ENCODE data around the gene IRF6.

Gene IRF6

DNA sequence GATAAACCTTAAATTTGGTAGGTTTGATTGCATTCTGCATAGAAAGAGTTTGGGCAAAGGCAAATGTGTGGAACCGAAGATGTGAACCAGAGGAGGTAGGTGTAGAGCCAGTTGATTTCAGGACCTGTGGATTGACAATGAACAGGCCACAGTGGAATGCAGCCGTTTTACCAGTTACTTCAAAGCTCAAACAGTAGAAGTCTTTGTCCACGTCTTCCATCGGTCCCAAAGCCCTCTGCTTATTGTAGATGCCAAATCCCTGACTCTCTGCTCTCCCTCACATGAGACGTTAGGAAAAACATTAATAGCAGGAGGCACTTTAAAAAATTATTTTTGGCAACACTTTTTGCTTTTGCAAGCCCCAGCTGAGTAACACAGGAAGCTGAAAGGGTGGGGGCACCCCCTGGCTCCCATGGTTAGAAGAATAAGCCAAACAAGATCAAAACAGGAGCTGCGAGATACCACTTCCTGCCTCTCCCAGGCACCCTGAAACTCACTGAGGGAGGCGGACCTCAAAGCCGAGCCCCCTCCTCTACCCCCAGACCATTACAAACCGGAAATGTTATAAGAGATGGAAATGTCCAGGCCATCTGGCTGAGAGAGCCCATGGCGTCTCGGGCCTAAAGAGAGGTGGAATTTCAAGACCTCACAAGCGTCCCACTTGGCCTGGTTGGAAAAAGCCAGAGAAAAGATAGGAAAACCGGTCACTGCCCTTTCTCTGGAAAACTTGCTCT, 36.6 kb downstream of the IRF6 start:
- TF ChIP-seq, protein P1, sequence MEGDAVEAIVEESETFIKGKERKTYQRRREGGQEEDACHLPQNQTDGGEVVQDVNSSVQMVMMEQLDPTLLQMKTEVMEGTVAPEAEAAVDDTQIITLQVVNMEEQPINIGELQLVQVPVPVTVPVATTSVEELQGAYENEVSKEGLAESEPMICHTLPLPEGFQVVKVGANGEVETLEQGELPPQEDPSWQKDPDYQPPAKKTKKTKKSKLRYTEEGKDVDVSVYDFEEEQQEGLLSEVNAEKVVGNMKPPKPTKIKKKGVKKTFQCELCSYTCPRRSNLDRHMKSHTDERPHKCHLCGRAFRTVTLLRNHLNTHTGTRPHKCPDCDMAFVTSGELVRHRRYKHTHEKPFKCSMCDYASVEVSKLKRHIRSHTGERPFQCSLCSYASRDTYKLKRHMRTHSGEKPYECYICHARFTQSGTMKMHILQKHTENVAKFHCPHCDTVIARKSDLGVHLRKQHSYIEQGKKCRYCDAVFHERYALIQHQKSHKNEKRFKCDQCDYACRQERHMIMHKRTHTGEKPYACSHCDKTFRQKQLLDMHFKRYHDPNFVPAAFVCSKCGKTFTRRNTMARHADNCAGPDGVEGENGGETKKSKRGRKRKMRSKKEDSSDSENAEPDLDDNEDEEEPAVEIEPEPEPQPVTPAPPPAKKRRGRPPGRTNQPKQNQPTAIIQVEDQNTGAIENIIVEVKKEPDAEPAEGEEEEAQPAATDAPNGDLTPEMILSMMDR (IDR thresholded peaks at IDR 0.05; ENCODE audit: insufficient read depth, missing control alignments), result no peak
- no peak for FAIRE-seq
- no peak for DNase-seq (ENCODE audit: insufficient read length, low spot score)

DNA sequence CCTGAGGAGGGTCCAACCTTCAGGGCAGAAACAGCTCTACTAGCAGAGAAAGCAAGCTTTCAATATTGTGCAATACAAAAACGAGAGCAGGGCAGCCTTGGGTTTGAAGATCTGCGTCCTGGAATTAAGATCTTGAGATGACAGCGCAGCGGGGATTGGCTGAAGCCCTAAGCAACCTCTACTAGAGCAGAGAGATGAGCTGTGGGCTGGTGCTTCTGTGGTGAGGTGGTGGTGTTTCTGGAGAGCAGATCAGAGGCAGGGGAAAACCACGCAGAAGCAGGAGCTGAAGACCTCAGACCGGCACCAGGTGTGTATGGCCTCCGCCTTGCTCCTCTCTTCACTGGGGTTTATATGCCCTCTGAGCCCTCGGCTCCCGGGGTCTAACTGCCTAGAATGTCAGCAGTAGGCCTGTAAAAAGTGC, 37.6 kb downstream of the IRF6 start:
- TF ChIP-seq, protein P1 (IDR thresholded peaks at IDR 0.05; ENCODE audit: insufficient read depth, missing control alignments), result no peak
- FAIRE-seq (no peak), DNase-seq (ENCODE audit: insufficient read length, low spot score) (no peak)

DNA sequence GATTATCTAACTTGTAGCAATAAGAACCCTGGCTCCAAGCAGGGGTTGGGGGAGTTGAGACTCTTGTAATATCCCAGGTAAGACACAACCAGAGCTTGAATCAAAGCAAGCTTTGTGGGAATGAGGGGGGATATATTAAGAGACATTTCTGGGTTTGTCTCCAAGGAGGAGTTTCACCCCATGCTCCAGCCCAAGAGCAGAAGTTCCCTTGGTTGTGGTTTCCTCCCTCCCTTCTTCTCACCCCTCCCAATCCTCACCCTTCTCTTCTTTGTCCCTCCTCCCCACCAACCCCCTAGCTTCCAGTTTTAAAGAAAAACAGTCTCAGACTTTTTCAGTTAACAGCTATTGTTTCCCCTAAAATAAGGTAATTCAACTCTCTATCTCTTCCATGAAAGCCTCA, 38.2 kb downstream of the IRF6 start:
- DNase-seq (ENCODE audit: insufficient read length, low spot score) (no peak), FAIRE-seq (no peak)
- TF ChIP-seq, protein P1 (IDR thresholded peaks at IDR 0.05; ENCODE audit: insufficient read depth, missing control alignments), result no peak

DNA sequence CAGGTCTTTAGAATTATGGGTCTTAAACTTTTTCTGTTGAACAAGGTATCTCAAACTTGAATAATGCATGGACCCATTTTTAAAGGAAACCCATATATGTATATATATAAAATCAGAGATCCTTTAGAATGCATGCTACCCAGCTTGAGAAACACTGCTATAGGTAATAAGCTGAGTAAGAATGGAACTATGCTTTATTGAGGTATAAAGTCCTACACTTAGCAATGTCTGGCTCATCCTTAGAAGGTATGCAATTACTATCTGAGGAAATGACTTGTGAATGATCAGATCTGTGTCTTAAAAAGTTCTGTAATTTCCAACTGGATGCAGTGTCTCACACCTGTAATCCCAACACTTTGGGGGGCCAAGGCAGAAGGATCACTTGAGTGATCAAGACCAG, 38.8 kb downstream of the IRF6 start:
- DNase-seq (ENCODE audit: insufficient read length, low spot score) (no peak), FAIRE-seq (no peak)
- TF ChIP-seq, protein P1 (IDR thresholded peaks at IDR 0.05; ENCODE audit: insufficient read depth, missing control alignments), result no peak

DNA sequence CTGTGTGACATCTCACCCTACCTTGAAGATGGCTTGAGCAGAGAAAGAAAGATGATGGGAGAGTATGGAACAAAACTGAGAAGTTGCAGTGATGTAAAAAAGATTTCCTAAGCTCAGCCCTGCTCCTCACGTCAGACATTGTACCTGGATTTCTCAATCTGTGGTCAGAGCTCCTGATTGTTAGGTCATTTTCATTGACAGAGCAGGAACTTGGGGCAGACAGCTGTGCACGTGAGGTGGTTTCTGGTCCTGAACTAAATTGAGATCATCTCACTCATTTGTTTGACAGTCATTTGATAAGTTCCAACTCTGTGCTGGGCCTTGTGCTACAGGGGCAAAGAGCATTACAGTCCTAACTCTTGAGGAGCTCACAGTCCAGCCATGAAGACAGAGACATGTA, 39.9 kb downstream of the IRF6 start:
- TF ChIP-seq, protein P1 (IDR thresholded peaks at IDR 0.05; ENCODE audit: insufficient read depth, missing control alignments), result no peak
- DNase-seq (ENCODE audit: insufficient read length, low spot score), result no peak
- no peak for FAIRE-seq

DNA sequence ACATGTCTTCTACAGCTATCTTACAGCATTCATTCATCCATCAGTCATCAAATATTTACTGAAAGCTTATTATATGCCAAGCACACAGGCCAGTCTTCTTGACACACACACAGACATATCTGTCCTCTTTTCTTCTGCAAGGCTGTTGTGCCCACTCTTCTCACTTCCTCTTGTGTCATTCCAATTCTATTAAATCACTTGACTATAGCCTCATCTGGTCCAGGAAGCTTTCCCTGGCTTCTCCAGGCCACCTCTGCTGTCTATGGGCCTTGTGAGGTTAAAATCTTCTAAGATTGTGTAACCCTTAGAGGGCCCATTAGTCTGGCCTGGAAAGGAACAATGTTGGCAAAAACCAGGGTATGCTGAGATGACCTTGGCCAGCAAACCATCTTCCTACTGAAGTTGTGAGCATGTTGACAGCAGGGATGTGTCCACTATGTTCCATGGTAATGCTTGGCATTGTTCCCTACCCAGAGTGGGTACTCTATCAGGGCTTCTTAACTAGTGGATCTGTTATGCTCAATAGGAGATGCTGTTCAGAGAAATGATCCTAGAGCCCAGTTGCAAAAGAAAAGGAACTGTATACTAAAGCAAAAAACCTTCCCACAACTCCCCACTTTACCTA, 44.8 kb downstream of the IRF6 start:
- no peak for FAIRE-seq
- DNase-seq (ENCODE audit: insufficient read length, low spot score), result no peak
- TF ChIP-seq, protein P1 (IDR thresholded peaks at IDR 0.05; ENCODE audit: insufficient read depth, missing control alignments), result no peak

DNA sequence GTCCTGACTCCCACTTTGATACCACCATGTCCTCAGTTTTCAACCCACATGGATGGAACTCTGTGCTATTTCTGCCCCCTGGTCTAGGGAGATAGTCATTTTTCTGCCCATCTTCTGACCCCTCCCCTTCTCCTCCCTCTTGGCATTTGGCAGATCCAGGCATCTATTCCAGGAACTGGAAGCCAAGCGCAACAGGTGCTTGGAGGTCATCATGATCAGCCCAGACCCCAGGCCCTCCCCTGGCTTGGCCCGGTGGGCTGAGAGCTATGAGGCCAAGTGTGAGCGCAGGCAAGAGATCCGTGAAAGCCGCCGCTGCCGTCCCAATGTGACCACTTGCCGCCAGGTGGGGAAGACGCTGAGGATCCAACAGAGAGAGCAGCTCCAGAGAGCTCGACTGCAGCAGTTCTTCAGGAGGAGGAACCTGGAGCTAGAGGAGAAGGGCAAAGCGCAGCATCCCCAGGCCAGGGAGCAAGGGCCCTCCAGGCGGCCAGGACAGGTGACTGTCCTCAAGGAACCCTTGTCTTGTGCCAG, 46.0 kb downstream of the IRF6 start:
- TF ChIP-seq, protein P1 (IDR thresholded peaks at IDR 0.05; ENCODE audit: insufficient read depth, missing control alignments), result no peak
- FAIRE-seq (no peak), DNase-seq (ENCODE audit: insufficient read length, low spot score) (no peak)
